NCI-H69 (cell line): ENCODE data around the gene NKIRAS1.
"Not testable (repeated sequence)": the region's sequence is repeated elsewhere in the genome, so short reads cannot be mapped to it uniquely, and the experiment has no call there.

Source experiments
- DNase-seq: peaks from one replicate; lab custom pipeline; 2025; lab: John Stamatoyannopoulos, UW

Gene NKIRAS1

GRCh38 chr3:23904545-23904944 lies 12.2 kb downstream of the NKIRAS1 start:
- DNase-seq: no peak

- DNase-seq: no peak
These were observed 16.0 kb downstream of the NKIRAS1 start for GRCh38 chr3:23900744-23901143.

- DNase-seq: no peak
These were observed 21.6 kb downstream of the NKIRAS1 start for GRCh38 chr3:23895181-23895580.

- no peak for DNase-seq
These were observed 22.3 kb downstream of the NKIRAS1 start for GRCh38 chr3:23894254-23895061.

GRCh38 chr3:23889950-23890349 lies 26.8 kb downstream of the NKIRAS1 start:
- no peak for DNase-seq

- no peak for DNase-seq
These were observed 27.4 kb downstream of the NKIRAS1 start for GRCh38 chr3:23889386-23889785.

GRCh38 chr3:23888617-23889228 lies 28.1 kb downstream of the NKIRAS1 start:
- DNase-seq: peak; percentile 6

GRCh38 chr3:23886311-23886710 lies 30.5 kb downstream of the NKIRAS1 start:
- no peak for DNase-seq

GRCh38 chr3:23885210-23885609 lies 31.6 kb downstream of the NKIRAS1 start:
- DNase-seq: no peak

- no peak for DNase-seq
These were observed 32.3 kb downstream of the NKIRAS1 start for GRCh38 chr3:23884481-23884880.

GRCh38 chr3:23882487-23882918 lies 34.3 kb downstream of the NKIRAS1 start:
- no peak for DNase-seq

- not testable (repeated sequence) for DNase-seq
These were observed 34.8 kb downstream of the NKIRAS1 start for GRCh38 chr3:23881993-23882392.

GRCh38 chr3:23880703-23881339 lies 36.0 kb downstream of the NKIRAS1 start:
- DNase-seq: peak; percentile 25

- DNase-seq: no peak
These were observed 37.3 kb downstream of the NKIRAS1 start for GRCh38 chr3:23879485-23879884.

- DNase-seq: peak; percentile 76
These were observed 39.3 kb downstream of the NKIRAS1 start for GRCh38 chr3:23877329-23877980.

GRCh38 chr3:23876923-23877322 lies 39.9 kb downstream of the NKIRAS1 start:
- no peak for DNase-seq

- DNase-seq: no peak
These were observed 41.6 kb downstream of the NKIRAS1 start for GRCh38 chr3:23875113-23875725.

GRCh38 chr3:23874359-23875112 lies 42.3 kb downstream of the NKIRAS1 start:
- no peak for DNase-seq

GRCh38 chr3:23873941-23874340 lies 42.8 kb downstream of the NKIRAS1 start:
- DNase-seq: no peak

- no peak for DNase-seq
These were observed 44.5 kb downstream of the NKIRAS1 start for GRCh38 chr3:23872330-23872729.

- DNase-seq: not testable (repeated sequence)
These were observed 45.4 kb downstream of the NKIRAS1 start for GRCh38 chr3:23871361-23871760.
